Kidney (tissue), 14 donors: ENCODE measurements around the gene ADARB2. TPM values are rescaled to one million over a fixed set of nuclear protein-coding genes. Genes with fewer than 3 reads are reported as not detected.

Source experiments
- DNase-seq, 5 donors: peaks; one replicate each; pipeline ENCODE4 v3.0.0-alpha.2; 2013 to 2020
- FAIRE-seq: peaks from 2 replicates; lab custom pipeline; 2012; peaks lifted over from hg19 to GRCh38; lab: Jason Lieb, UNC
- H3K27ac ChIP-seq, 2 donors: one replicate each; pipeline ENCODE4 v1.7.0; 2013; ENCODE audit warnings: low read depth in 2 of 2, low read length in 2 of 2, inconsistent platforms in 1 of 2
- H3K27me3 ChIP-seq: one replicate; pipeline ENCODE4 v1.7.1; 2013; ENCODE audit warnings: low read length, inconsistent platforms; ENCODE audit not compliant: control insufficient read depth, insufficient read depth
- H3K36me3 ChIP-seq, 3 donors: one replicate each; pipeline versions ENCODE4 v1.7.0 to v1.7.1; 2013; ENCODE audit warnings: low read length in 3 of 3, control low read depth in 1 of 3, inconsistent platforms in 1 of 3; ENCODE audit not compliant: insufficient read depth in 3 of 3, control insufficient read depth in 2 of 3
- H3K4me1 ChIP-seq, 3 donors: one replicate each; pipeline versions ENCODE4 v1.7.0 to v1.7.1; 2013; ENCODE audit warnings: low read length in 3 of 3, inconsistent platforms in 1 of 3, low read depth in 1 of 3; ENCODE audit not compliant: control insufficient read depth in 2 of 3, insufficient read depth in 2 of 3
- H3K4me3 ChIP-seq, 3 donors: one replicate each; pipeline versions ENCODE4 v1.7.0 to v1.8.1; 2013; ENCODE audit warnings: low read length in 3 of 3, control low read depth in 1 of 3, inconsistent platforms in 1 of 3
- H3K9ac ChIP-seq, 3 donors: one replicate each; pipeline versions ENCODE4 v1.7.0 to v1.7.1; 2013; ENCODE audit warnings: low read length in 3 of 3, control low read depth in 1 of 3, inconsistent platforms in 1 of 3
- H3K9me3 ChIP-seq, 3 donors: one replicate each; pipeline versions ENCODE4 v1.7.0 to v1.7.1; 2013; ENCODE audit warnings: low read length in 3 of 3, control low read depth in 1 of 3, inconsistent platforms in 1 of 3; ENCODE audit not compliant: control insufficient read depth in 2 of 3, insufficient read depth in 1 of 3
- CTCF ChIP-seq: IDR thresholded peaks from 3 replicates; pipeline ENCODE4 v1.5.1; 2012; ENCODE audit warnings: mild to moderate bottlenecking, moderate library complexity, borderline replicate concordance; ENCODE audit not compliant: insufficient read depth; ENCODE audit errors: extremely low read depth
- intact Hi-C: fragments of 100-400 bp; cut with DNase I; formaldehyde crosslinking; loops from one replicate; pipeline ENCODE4 v1.11.1; 2022
- polyA plus RNA-seq: library from polyadenylated mRNA; stranded (reverse); fragments of 350-450 nt; fragmentation: Illumina TruSeq; extraction: RNeasy Lipid Tissue Mini Kit (QIAGEN cat#74804); gene quantifications from one replicate; pipeline ENCODE4 v1.2.3, GENCODE V29; 2014; ENCODE audit warnings: low read depth, low replicate concordance; ENCODE audit not compliant: insufficient read depth
- total RNA-seq: library from RNA; stranded (reverse); fragmentation: NEBNext Ultra II Directional; extraction: Animal tissue kit (Norgen Biotek cat#: 25700); gene quantifications from one replicate; pipeline ENCODE4 v1.2.1, GENCODE V29; 2021
- donor health status: control.
- donor health status: control.
- donor health status: control.
- donor health status: control.
- donor health status: control.
- donor health status: DM: yes; HTN: yes; CAD: no.
- donor health status: Normal renal cell carcinoma (clear cell type).

ADARB2 gene
- total and polyA plus RNA-seq, 2 donors from 2014 or later = 1.0 to 1.3 TPM

- Histone ChIP-seq H3K4me1 (no peaks in the 10 kb centered on the region), H3K27ac (no peak overlapping the region), H3K9me3 (no peaks in the 10 kb centered on the region), H3K4me3 (no peak overlapping the region), H3K9ac (no peak overlapping the region), H3K27me3 (no peaks in the 10 kb centered on the region), H3K36me3 (no peaks in the 10 kb centered on the region)
- no peak for FAIRE-seq
- intact Hi-C loops = no loop called here
- no peak for DNase-seq
- TF ChIP-seq CTCF = no peak
Observed at GRCh38 chr10:1358860-1359625, 378.3 kb downstream of the ADARB2 start.

DNA sequence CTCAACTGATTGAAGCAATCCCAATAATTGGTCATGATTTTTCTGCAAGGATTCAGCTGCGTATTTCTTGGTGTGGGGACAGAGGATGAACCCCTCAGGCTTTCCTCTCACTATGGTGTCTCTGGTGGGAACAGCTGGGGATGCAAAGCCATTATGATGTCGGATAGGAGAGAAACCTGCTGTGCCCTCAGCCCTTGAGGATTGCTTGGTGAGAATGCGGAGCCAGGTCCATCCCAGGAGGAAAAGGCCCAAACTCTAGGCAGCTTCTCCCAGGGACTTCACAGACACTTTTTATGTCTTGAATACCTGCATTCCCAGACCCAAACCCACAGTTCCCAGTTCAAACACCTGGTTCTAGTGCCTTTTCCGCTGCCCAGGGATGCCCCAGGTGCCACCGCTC, 379.2 kb downstream of the ADARB2 start:
- Histone ChIP-seq H3K4me3 (no peak overlapping the region), H3K27me3 (no peaks in the 10 kb centered on the region), H3K9me3 (no peaks in the 10 kb centered on the region), H3K4me1 (no peaks in the 10 kb centered on the region), H3K9ac (no peak overlapping the region), H3K36me3 (no peaks in the 10 kb centered on the region), H3K27ac (no peak overlapping the region)
- FAIRE-seq (no peak), DNase-seq (no peak)
- intact Hi-C loops = no loop called here
- no peak for TF ChIP-seq CTCF

DNA sequence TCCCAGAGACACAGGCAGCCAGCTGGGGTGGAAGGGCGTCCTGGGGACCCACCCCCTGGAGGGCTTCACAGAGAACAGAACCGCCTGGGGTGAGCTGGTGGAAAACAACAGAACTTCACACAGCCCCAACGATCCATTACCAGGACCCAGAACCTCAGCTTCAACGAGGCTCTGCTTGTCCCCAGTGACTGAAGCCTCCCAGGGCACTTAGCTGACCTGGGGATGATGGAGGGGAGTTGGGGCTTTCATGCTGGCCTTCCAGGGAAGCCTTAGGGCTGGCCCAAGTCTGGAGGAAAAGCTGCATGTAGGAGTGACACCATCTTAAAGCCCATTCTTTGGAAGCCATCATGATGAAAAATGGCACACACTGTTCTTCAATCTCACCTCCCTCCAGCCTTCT, 381.0 kb downstream of the ADARB2 start:
- FAIRE-seq (no peak), DNase-seq (no peak)
- Histone ChIP-seq H3K36me3 (no peaks in the 10 kb centered on the region), H3K4me3 (no peak overlapping the region), H3K27me3 (no peaks in the 10 kb centered on the region), H3K9ac (no peak overlapping the region), H3K9me3 (no peaks in the 10 kb centered on the region), H3K27ac (no peak overlapping the region), H3K4me1 (no peaks in the 10 kb centered on the region)
- TF ChIP-seq CTCF = no peak
- intact Hi-C loops = no loop called here
